ENCODE measurements around the gene KPNA3. TPM values are rescaled to one million over a fixed set of nuclear protein-coding genes. Genes with fewer than 3 reads are reported as not detected.
"Not testable (repeated sequence)": the region's sequence is repeated elsewhere in the genome, so short reads cannot be mapped to it uniquely, and the experiment has no call there.

KPNA3 gene
- total RNA-seq, 1 experiment from 2014 or later = 36.8 TPM

DNA sequence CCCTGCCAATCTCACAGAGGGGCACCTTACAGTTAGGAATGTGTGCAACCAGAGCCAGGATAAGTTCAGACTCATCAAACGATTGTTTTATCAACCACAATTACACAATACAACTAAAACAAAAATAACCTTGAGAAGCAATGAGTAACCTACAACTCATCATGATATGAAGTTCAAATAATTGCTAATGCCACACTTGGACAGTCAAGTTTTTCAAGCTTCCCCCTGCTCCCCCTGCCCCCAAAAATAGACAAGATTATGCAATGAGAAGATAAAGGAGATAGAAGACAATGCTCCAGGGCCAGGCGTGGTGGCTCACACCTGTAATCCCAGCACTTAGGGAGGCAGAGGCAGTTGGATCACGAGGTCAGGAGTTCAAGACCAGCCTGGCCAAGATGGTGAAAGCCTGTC, 13.6 kb upstream of the KPNA3 start:
- Histone ChIP-seq H3K4me1 (ENCODE audit: control insufficient read depth, insufficient read depth, low read length) (no peaks in the 10 kb centered on the region), H3K36me3 (ENCODE audit: control insufficient read depth, insufficient read depth, low read length) (no peaks in the 10 kb centered on the region), H3K9me3 (ENCODE audit: control insufficient read depth, insufficient read depth, low read depth, low read length) (no peaks in the 10 kb centered on the region), H3K27ac (ENCODE audit: low read length) (no peak overlapping the region), H3K4me3 (ENCODE audit: low read depth in 2 of 2, low read length in 2 of 2) (no peak overlapping the region), H3K27me3 (ENCODE audit: control insufficient read depth, insufficient read depth, low read length) (no peaks in the 10 kb centered on the region)
- ChIA-PET POLR2A (no interaction called here), CTCF (no interaction called here)
- no TSS peak for BruUV-seq (replicated peaks)
- ATAC-seq (no peak), DNase-seq (ENCODE audit: low read depth, low spot score) (no peak)
- in situ Hi-C loops (cut with HindIII; ENCODE audit: low pct_unique_long_range_greater_than_20kb, low sequenced_read_pairs) (no loop called here), intact Hi-C loops (cut with micrococcal nuclease; ENCODE audit: unreplicated experiment) (no loop called here)
- TF ChIP-seq, protein P1, sequence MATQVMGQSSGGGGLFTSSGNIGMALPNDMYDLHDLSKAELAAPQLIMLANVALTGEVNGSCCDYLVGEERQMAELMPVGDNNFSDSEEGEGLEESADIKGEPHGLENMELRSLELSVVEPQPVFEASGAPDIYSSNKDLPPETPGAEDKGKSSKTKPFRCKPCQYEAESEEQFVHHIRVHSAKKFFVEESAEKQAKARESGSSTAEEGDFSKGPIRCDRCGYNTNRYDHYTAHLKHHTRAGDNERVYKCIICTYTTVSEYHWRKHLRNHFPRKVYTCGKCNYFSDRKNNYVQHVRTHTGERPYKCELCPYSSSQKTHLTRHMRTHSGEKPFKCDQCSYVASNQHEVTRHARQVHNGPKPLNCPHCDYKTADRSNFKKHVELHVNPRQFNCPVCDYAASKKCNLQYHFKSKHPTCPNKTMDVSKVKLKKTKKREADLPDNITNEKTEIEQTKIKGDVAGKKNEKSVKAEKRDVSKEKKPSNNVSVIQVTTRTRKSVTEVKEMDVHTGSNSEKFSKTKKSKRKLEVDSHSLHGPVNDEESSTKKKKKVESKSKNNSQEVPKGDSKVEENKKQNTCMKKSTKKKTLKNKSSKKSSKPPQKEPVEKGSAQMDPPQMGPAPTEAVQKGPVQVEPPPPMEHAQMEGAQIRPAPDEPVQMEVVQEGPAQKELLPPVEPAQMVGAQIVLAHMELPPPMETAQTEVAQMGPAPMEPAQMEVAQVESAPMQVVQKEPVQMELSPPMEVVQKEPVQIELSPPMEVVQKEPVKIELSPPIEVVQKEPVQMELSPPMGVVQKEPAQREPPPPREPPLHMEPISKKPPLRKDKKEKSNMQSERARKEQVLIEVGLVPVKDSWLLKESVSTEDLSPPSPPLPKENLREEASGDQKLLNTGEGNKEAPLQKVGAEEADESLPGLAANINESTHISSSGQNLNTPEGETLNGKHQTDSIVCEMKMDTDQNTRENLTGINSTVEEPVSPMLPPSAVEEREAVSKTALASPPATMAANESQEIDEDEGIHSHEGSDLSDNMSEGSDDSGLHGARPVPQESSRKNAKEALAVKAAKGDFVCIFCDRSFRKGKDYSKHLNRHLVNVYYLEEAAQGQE (IDR thresholded peaks at IDR 0.05; ENCODE audit: insufficient read depth in 1 of 2, low read depth in 2 of 2, low read length in 1 of 2) = no peak
- TF ChIP-seq POLR2AphosphoS5 (IDR thresholded peaks at IDR 0.05; ENCODE audit: low read depth, low read length) (no peak), TCF7L2 (IDR thresholded peaks at IDR 0.05; ENCODE audit: low read depth, low read length) (no peak), SIN3A (IDR thresholded peaks at IDR 0.05; ENCODE audit: borderline replicate concordance, insufficient read depth, low read depth, low read length) (no peak)
- TF ChIP-seq, protein P2, sequence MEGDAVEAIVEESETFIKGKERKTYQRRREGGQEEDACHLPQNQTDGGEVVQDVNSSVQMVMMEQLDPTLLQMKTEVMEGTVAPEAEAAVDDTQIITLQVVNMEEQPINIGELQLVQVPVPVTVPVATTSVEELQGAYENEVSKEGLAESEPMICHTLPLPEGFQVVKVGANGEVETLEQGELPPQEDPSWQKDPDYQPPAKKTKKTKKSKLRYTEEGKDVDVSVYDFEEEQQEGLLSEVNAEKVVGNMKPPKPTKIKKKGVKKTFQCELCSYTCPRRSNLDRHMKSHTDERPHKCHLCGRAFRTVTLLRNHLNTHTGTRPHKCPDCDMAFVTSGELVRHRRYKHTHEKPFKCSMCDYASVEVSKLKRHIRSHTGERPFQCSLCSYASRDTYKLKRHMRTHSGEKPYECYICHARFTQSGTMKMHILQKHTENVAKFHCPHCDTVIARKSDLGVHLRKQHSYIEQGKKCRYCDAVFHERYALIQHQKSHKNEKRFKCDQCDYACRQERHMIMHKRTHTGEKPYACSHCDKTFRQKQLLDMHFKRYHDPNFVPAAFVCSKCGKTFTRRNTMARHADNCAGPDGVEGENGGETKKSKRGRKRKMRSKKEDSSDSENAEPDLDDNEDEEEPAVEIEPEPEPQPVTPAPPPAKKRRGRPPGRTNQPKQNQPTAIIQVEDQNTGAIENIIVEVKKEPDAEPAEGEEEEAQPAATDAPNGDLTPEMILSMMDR (IDR thresholded peaks at IDR 0.05) = no peak

DNA sequence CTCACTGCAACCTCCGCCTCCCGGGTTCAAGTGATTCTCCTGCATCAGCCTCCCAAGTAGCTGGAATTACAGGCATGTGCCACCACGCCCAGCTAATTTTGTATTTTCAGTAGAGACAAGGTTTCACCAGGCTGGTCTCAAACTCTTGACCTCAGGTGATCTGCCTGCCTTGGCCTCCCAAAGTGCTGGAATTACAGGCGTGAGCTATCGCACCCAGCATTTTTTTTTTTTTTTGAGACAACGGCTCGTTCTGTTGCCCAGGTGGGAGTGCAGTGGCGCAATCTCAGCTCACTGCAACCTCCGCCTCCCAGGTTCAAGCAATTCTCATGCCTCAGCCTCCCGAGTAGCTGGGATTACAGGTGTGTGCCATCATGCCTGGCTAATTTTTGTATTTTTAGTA, 10.6 kb upstream of the KPNA3 start:
- H3K27ac ChIP-seq (ENCODE audit: low read length); in situ Hi-C loops (cut with HindIII; ENCODE audit: low pct_unique_long_range_greater_than_20kb, low sequenced_read_pairs); H3K4me1 ChIP-seq (ENCODE audit: control insufficient read depth, insufficient read depth, low read length); BruUV-seq (replicated peaks); H3K27me3 ChIP-seq (ENCODE audit: control insufficient read depth, insufficient read depth, low read length); H3K4me3 ChIP-seq (ENCODE audit: low read depth in 2 of 2, low read length in 2 of 2); H3K36me3 ChIP-seq (ENCODE audit: control insufficient read depth, insufficient read depth, low read length); intact Hi-C loops (cut with micrococcal nuclease; ENCODE audit: unreplicated experiment); DNase-seq (ENCODE audit: low read depth, low spot score); H3K9me3 ChIP-seq (ENCODE audit: control insufficient read depth, insufficient read depth, low read depth, low read length); ATAC-seq: not testable (repeated sequence)
- CTCF ChIA-PET = interaction anchor here (1.0 kb wide), 1 partner anchor 8 kb away, joined by 3 read pairs; no protein-coding TSS in a partner anchor
- POLR2A ChIA-PET = interaction anchor here (0.6 kb wide), 1 partner anchor 47 kb away, joined by 10 read pairs; no protein-coding TSS in a partner anchor

DNA sequence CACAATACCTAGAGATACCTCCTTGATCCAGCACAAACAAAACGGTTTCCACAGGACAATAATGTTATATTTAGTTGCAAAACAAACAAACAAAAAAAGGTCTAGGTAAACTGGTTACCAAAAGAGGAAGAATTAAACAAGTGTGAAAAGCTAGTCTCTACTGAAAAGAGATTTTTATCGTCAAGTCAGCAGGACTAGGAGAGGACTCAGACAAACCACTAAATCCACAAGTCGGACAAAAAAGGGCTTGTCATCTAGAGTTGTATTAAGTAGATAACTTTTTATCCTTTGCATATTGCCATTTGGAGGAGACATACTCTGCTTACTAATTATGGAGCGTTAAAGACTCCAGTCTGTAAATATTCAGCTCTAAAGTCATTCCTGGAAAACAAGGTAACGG, 9.9 kb upstream of the KPNA3 start:
- ChIA-PET CTCF (interaction anchor here (1.0 kb wide), 1 partner anchor 9 kb away, joined by 3 read pairs; no protein-coding TSS in a partner anchor), POLR2A (no interaction called here)
- Histone ChIP-seq H3K4me1 (ENCODE audit: control insufficient read depth, insufficient read depth, low read length) (no peaks in the 10 kb centered on the region), H3K9me3 (ENCODE audit: control insufficient read depth, insufficient read depth, low read depth, low read length) (no peaks in the 10 kb centered on the region), H3K27ac (ENCODE audit: low read length) (no peak overlapping the region), H3K36me3 (ENCODE audit: control insufficient read depth, insufficient read depth, low read length) (no peaks in the 10 kb centered on the region), H3K27me3 (ENCODE audit: control insufficient read depth, insufficient read depth, low read length) (no peaks in the 10 kb centered on the region), H3K4me3 (ENCODE audit: low read depth in 2 of 2, low read length in 2 of 2) (no peak overlapping the region)
- no peak for ATAC-seq
- in situ Hi-C loops (cut with HindIII; ENCODE audit: low pct_unique_long_range_greater_than_20kb, low sequenced_read_pairs) (no loop called here), intact Hi-C loops (cut with micrococcal nuclease; ENCODE audit: unreplicated experiment) (no loop called here)
- no peak for DNase-seq (ENCODE audit: low read depth, low spot score)
- BruUV-seq (replicated peaks) = no TSS peak
- TF ChIP-seq POLR2AphosphoS5 (IDR thresholded peaks at IDR 0.05; ENCODE audit: low read depth, low read length) (no peak), TCF7L2 (IDR thresholded peaks at IDR 0.05; ENCODE audit: low read depth, low read length) (no peak)
- TF ChIP-seq, protein P1 (IDR thresholded peaks at IDR 0.05; ENCODE audit: insufficient read depth in 1 of 2, low read depth in 2 of 2, low read length in 1 of 2) = no peak

Measured in Panc1 (cell line).